Progenitor cell of endocrine pancreas (in vitro differentiated cells): ENCODE measurements around the gene TMEM179. TPM values are rescaled to one million over a fixed set of nuclear protein-coding genes. Genes with fewer than 3 reads are reported as not detected.

Source experiments
- DNase-seq: peaks from one replicate; pipeline ENCODE4 v3.0.0; 2021; ENCODE audit warnings: low spot score; ENCODE audit not compliant: unreplicated experiment
- H3K27ac Mint-ChIP-seq: 2 replicates; pipeline ENCODE4 v1.8.0; 2021; ENCODE audit warnings: mild to moderate bottlenecking, moderate library complexity, mixed read lengths
- H3K27me3 Mint-ChIP-seq: 2 replicates; pipeline ENCODE4 v1.8.0; 2021; ENCODE audit warnings: mixed read lengths
- H3K36me3 Mint-ChIP-seq: 2 replicates; pipeline ENCODE4 v1.8.0; 2022; ENCODE audit warnings: mixed read lengths; ENCODE audit not compliant: insufficient read depth
- H3K4me1 Mint-ChIP-seq: 2 replicates; pipeline ENCODE4 v1.8.0; 2021; ENCODE audit warnings: low read depth, mixed read lengths
- H3K4me3 Mint-ChIP-seq: 2 replicates; pipeline ENCODE4 v1.8.0; 2021; ENCODE audit warnings: low read depth, mild to moderate bottlenecking, moderate library complexity, mixed read lengths
- H3K9me3 Mint-ChIP-seq: 2 replicates; pipeline ENCODE4 v1.8.0; 2021; ENCODE audit warnings: low read depth, mixed read lengths
- total RNA-seq: library from RNA; stranded (reverse); gene quantifications from 2 replicates; pipeline ENCODE4 v1.2.1, GENCODE V29; 2021
- TF ChIP-seq, protein P1 (sequence below): fragments of 200-600 bp; sonication (generic); IDR thresholded peaks from one replicate; pipeline ENCODE4 v1.5.0; 2021; ENCODE audit warnings: antibody characterized with exemption, mild to moderate bottlenecking; ENCODE audit not compliant: unreplicated experiment

TMEM179 gene
- total RNA-seq, 1 donor from 2014 or later, result 9.2 TPM

- Mint-ChIP-seq H3K36me3 (no peaks in the 10 kb centered on the region), H3K4me3 (no peak overlapping the region), H3K9me3 (no peaks in the 10 kb centered on the region), H3K27ac (no peak overlapping the region), H3K4me1 (peaks cover 1% of the 10 kb centered on the region), H3K27me3 (peaks cover 26% of the 10 kb centered on the region)
- TF ChIP-seq, protein P1, sequence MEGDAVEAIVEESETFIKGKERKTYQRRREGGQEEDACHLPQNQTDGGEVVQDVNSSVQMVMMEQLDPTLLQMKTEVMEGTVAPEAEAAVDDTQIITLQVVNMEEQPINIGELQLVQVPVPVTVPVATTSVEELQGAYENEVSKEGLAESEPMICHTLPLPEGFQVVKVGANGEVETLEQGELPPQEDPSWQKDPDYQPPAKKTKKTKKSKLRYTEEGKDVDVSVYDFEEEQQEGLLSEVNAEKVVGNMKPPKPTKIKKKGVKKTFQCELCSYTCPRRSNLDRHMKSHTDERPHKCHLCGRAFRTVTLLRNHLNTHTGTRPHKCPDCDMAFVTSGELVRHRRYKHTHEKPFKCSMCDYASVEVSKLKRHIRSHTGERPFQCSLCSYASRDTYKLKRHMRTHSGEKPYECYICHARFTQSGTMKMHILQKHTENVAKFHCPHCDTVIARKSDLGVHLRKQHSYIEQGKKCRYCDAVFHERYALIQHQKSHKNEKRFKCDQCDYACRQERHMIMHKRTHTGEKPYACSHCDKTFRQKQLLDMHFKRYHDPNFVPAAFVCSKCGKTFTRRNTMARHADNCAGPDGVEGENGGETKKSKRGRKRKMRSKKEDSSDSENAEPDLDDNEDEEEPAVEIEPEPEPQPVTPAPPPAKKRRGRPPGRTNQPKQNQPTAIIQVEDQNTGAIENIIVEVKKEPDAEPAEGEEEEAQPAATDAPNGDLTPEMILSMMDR, result no peak
- DNase-seq, result no peak
Measured at GRCh38 chr14:104567141-104567956, 37.2 kb downstream of the TMEM179 start.

- TF ChIP-seq, protein P1, result no peak
- Mint-ChIP-seq H3K9me3 (no peaks in the 10 kb centered on the region), H3K27ac (no peak overlapping the region), H3K4me3 (no peak overlapping the region), H3K4me1 (peaks cover 1% of the 10 kb centered on the region), H3K27me3 (peaks cover 36% of the 10 kb centered on the region), H3K36me3 (no peaks in the 10 kb centered on the region)
- no peak for DNase-seq
Measured at GRCh38 chr14:104564744-104565679, 39.6 kb downstream of the TMEM179 start.

DNA sequence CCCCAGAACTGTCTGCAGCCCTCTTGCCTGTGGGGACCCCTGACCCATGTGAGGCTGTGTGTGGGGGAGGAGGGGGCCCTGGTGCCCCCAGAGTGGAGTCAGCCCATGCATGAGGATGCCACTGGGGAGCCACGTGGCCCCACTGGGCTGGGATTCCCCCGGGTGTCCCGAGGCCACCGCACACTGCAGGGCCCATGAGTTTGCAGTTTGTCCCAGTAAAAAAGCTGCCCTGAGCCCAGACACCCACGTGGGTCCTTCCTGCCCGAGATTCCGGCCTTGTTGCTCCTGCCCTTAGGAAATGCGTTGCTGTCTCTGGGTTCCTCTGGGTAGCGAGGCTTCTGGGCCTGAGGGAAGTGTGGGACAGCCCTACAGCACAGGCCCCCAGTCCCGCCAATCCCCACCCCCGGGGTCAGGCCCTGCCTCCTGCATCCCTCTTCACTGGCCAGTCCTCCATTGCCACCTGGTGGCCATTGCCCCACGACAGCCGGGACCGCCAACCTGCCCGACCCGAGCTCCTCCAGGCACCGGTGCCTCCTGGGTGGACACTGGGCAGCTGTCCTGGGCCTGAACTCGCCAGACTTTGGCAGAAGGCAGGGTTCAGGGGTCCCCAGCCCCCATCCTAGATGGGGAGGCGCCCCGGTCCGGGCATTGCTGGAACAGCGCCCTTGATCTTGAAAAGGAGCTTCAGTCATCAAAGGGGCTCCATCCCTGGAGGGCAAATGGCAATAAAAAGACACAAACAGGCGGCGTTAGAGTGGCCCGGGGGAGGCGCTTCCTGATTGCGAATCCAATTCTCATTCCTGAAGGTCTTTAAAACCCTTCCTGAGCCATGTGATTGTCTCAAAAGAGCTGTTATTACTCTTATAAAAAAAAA is 40.6 kb downstream of the TMEM179 start:
- peak; percentile 79 for DNase-seq
- no peaks in the 10 kb centered on the region for H3K36me3 Mint-ChIP-seq
- no peak overlapping the region for H3K4me3 Mint-ChIP-seq
- H3K27me3 Mint-ChIP-seq, result peaks cover 31% of the 10 kb centered on the region
- no peak overlapping the region for H3K27ac Mint-ChIP-seq
- no peaks in the 10 kb centered on the region for H3K9me3 Mint-ChIP-seq
- peaks cover 1% of the 10 kb centered on the region for H3K4me1 Mint-ChIP-seq
- TF ChIP-seq, protein P1, result peak; percentile 90

DNA sequence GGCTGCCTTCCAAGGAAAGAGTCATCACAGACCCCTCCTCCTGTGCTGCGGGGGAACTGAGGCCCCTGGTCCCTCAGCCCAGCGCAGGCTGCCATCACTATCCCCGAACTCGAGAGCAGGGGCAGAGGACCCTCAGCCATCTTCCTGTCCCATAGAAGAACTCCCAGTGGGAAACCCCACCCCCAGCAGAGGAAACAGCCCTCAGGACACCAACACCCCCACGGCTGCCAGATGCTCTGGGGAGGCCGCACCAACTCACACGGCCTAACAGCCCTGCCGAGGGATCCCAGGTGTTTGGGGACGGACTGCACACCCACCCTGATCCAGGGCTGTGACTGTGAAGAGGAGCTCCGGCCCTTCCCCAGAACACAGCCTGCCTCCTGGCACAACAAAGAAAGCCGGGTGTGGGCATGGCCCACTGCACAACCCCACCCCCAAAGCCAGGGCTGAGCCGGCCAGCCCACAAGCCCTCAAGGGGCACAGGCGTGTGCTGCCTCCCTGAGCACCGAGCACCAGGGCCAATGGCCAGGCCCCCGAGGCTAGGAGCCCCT is 41.3 kb downstream of the TMEM179 start:
- TF ChIP-seq, protein P1, result no peak
- H3K4me3 Mint-ChIP-seq, result no peak overlapping the region
- H3K9me3 Mint-ChIP-seq, result no peaks in the 10 kb centered on the region
- no peak for DNase-seq
- H3K4me1 Mint-ChIP-seq, result peaks cover 1% of the 10 kb centered on the region
- no peak overlapping the region for H3K27ac Mint-ChIP-seq
- peaks cover 31% of the 10 kb centered on the region for H3K27me3 Mint-ChIP-seq
- H3K36me3 Mint-ChIP-seq, result no peaks in the 10 kb centered on the region
